GM12891 (cell line): ENCODE data around the gene RGS10.

Experiments used
- POLR2A ChIP-seq: IDR thresholded peaks from 2 replicates; pipeline ENCODE4 v1.6.1; 2011; ENCODE audit warnings: low read depth, low read length, control low read depth
- POLR2AphosphoS5 ChIP-seq: IDR thresholded peaks from 2 replicates; pipeline ENCODE4 v1.6.1; 2011; ENCODE audit warnings: low read depth, low read length, control low read depth
- POU2F2 ChIP-seq: IDR thresholded peaks from 2 replicates; pipeline ENCODE4 v1.6.1; 2011; ENCODE audit warnings: low read depth, mild to moderate bottlenecking, control low read depth, low read length, moderate library complexity
- SPI1 ChIP-seq: IDR thresholded peaks from 2 replicates; pipeline ENCODE4 v1.6.1; 2011; ENCODE audit warnings: low read depth, low read length, control low read depth
- TAF1 ChIP-seq: IDR thresholded peaks from 2 replicates; pipeline ENCODE4 v1.6.1; 2011; ENCODE audit warnings: low read depth, low read length, control low read depth

DNA sequence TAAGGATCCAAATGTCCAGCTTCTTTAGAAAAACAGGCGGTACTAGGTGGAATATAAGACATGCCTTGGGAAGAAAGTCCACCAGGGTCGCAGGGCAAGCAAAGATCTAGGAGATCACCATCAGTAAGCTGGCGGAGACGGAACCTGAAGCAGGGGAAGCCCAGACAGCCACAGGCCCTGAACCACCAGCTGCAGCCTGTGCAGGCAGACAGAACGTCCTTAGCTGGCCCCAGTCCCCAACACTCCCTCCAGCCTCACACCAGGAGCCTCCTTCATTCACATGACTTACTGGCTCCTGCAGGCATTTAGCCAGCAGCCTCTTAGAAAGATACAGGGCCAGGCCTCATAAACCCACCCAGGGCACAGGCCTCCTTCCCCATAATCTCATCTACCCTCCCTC lies 17.4 kb downstream of the RGS10 start:
- TF ChIP-seq POLR2A (no peak), TAF1 (no peak), SPI1 (no peak), POLR2AphosphoS5 (no peak), POU2F2 (no peak)
